SK-N-SH treated with all-trans-retinoic acid at 6 μM for 48 hours (cell line): ENCODE results near the gene ADAM15.

ENCODE experiments used
- ARNTL ChIP-seq: fragments of 450-650 bp; formaldehyde crosslinking; IDR thresholded peaks from 2 replicates; pipeline ENCODE4 v1.5.0; 2020; ENCODE audit warnings: low read depth, mild to moderate bottlenecking, moderate library complexity, borderline replicate concordance
- BACH2 ChIP-seq: fragments of 250-450 bp; sonication (Bioruptor Pico); IDR thresholded peaks from 2 replicates; pipeline ENCODE4 v1.9.0; 2021; ENCODE audit warnings: mild to moderate bottlenecking, borderline replicate concordance
- CREB5 ChIP-seq: fragments of 250-450 bp; sonication (Bioruptor Pico); IDR thresholded peaks from 2 replicates; pipeline ENCODE4 v1.5.1; 2020; ENCODE audit warnings: low read depth, mild to moderate bottlenecking, moderate library complexity
- CSRNP3 ChIP-seq: fragments of 250-450 bp; sonication (Bioruptor Pico); IDR thresholded peaks from 2 replicates; pipeline ENCODE4 v1.5.1; 2021; ENCODE audit warnings: mild to moderate bottlenecking, moderate library complexity
- SNAI2 ChIP-seq: fragments of 250-450 bp; sonication (Bioruptor Pico); IDR thresholded peaks from 2 replicates; pipeline ENCODE4 v1.5.0; 2020; ENCODE audit warnings: mild to moderate bottlenecking, moderate library complexity
- ZC3H10 ChIP-seq: fragments of 250-450 bp; sonication (Bioruptor Pico); IDR thresholded peaks from 2 replicates; pipeline ENCODE4 v1.5.1; 2021; ENCODE audit warnings: mild to moderate bottlenecking, moderate library complexity
- ZNF565 ChIP-seq: fragments of 450-650 bp; formaldehyde crosslinking; conservative IDR thresholded peaks from 2 replicates; pipeline ENCODE4 v1.5.0; 2020; ENCODE audit warnings: low read depth, mild to moderate bottlenecking, moderate library complexity
- ZNF8 ChIP-seq: fragments of 450-650 bp; formaldehyde crosslinking; IDR thresholded peaks from 2 replicates; pipeline ENCODE4 v1.5.0; 2020; ENCODE audit warnings: mild to moderate bottlenecking, moderate library complexity

DNA sequence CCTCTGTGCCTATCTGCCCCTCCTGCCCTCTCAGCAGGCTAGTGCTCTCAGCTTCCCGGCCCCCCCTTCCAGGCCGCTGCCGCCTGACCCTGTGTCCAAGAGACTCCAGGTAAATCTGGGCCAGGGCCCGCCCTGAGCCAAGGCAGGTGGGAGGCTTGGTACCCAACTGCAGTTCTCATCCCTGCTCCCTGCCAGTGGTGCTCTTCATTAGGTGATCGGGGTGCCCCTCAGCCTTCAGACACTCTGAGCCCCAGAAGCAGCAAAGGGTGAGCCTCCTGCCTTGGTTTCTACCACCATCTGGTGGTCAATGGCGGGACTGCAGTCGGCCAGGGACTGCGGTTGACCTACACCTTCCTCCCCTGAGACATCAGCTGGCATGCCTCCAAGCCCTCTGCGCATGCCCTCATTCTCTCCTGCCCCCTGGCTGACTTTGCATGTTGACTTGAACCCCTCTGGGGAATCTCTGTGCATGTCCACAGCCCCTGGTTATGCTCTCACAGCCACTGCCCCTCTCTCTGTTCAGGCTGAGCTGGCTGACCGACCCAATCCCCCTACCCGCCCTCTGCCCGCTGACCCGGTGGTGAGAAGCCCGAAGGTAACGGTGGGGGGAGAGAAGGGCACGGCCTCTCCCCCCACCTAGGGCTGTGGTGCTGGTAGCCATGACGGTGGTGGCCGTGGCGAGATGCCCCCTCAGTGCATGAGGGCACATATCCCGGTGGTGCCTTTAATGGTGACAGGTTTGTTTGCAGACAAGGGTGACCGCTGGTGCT lies 10.4 kb downstream of the ADAM15 start:
- TF ChIP-seq ZNF8 (CRISPR knock-in tag) (no peak), CSRNP3 (CRISPR knock-in tag) (no peak), SNAI2 (CRISPR knock-in tag) (no peak), ARNTL (no peak), ZNF565 (CRISPR knock-in tag) (no peak), ZC3H10 (CRISPR knock-in tag) (no peak), BACH2 (CRISPR knock-in tag) (no peak), CREB5 (CRISPR knock-in tag) (no peak)
